ENCODE data around the gene AGPAT1.

DNA sequence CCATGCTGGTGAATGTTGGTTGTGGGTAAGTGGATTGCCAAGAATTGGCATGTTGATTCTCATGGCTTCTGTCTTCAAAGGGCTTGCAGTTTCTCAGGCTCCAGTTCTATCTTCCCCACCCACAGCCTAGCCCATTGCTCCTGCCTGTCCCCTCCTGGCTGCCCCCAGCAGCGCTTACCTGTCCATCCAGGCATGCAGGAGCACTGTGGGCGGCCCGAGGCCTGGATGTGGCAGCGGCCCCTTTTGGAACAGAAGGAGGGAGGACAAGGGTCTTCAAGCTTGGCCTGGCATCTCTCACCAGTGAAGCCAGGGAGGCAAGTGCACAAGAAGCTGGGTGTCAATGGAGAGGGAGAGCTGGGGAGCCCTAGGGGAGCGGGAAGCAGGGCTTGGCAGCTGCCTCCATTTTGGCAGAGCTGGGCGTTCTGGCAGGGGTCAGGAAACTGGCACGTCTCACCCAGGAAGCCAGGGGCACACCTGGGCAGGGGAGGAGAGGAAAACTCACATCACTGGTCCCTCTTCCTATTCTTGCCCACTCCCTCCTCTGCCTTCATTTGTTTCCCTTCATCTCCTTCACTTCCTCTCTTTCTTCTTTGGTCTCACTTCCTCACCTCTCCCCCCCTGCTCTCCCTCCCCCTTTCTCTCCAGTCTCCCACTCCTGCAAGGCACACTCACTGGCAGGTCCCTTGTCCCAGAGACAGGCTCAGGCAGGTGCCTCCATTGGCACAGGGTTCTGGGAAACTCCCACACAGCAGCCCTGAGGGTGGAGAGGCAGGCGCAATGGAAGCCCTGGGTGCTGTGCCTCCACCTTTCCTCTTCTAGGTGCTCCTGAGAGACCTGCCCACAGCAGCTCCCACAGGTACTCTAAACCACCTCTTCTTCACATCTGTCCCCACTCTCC, 46.7 kb upstream of the AGPAT1 start:
- no peak for TF ChIP-seq POLR2AphosphoS5 (IDR thresholded peaks at IDR 0.05; ENCODE audit: low read depth, low read length)
- TF ChIP-seq, protein P1, sequence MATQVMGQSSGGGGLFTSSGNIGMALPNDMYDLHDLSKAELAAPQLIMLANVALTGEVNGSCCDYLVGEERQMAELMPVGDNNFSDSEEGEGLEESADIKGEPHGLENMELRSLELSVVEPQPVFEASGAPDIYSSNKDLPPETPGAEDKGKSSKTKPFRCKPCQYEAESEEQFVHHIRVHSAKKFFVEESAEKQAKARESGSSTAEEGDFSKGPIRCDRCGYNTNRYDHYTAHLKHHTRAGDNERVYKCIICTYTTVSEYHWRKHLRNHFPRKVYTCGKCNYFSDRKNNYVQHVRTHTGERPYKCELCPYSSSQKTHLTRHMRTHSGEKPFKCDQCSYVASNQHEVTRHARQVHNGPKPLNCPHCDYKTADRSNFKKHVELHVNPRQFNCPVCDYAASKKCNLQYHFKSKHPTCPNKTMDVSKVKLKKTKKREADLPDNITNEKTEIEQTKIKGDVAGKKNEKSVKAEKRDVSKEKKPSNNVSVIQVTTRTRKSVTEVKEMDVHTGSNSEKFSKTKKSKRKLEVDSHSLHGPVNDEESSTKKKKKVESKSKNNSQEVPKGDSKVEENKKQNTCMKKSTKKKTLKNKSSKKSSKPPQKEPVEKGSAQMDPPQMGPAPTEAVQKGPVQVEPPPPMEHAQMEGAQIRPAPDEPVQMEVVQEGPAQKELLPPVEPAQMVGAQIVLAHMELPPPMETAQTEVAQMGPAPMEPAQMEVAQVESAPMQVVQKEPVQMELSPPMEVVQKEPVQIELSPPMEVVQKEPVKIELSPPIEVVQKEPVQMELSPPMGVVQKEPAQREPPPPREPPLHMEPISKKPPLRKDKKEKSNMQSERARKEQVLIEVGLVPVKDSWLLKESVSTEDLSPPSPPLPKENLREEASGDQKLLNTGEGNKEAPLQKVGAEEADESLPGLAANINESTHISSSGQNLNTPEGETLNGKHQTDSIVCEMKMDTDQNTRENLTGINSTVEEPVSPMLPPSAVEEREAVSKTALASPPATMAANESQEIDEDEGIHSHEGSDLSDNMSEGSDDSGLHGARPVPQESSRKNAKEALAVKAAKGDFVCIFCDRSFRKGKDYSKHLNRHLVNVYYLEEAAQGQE (IDR thresholded peaks at IDR 0.05; ENCODE audit: insufficient read depth in 1 of 2, low read depth in 2 of 2, low read length in 2 of 2), result no peak
- no peak for TF ChIP-seq SIN3A (IDR thresholded peaks at IDR 0.05; ENCODE audit: borderline replicate concordance, insufficient read depth, low read length)
